NCI-H1417 treated with DMSO at 0.1 percent for 48 hours (cell line): ENCODE results near the gene L1TD1.
"Not testable (repeated sequence)": the region's sequence is repeated elsewhere in the genome, so short reads cannot be mapped to it uniquely, and the experiment has no call there.

Source experiments
- DNase-seq: peaks from one replicate; lab custom pipeline; 2025; lab: John Stamatoyannopoulos, UW

The L1TD1 gene

DNA sequence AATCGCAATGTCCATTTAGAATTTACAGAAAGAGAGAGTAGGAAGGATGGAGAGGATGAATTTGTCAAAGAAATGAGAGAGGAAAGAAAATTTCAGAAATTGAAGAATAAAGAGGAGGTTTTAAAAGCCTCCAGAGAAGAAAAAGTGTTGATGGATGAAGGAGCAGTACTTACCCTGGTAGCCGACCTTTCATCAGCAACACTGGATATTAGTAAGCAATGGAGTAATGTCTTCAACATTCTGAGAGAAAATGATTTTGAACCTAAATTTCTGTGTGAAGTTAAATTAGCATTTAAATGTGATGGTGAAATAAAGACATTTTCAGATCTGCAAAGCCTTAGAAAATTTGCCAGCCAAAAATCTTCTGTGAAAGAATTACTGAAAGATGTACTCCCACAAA lies 12.5 kb downstream of the L1TD1 start:
- no peak for DNase-seq

DNA sequence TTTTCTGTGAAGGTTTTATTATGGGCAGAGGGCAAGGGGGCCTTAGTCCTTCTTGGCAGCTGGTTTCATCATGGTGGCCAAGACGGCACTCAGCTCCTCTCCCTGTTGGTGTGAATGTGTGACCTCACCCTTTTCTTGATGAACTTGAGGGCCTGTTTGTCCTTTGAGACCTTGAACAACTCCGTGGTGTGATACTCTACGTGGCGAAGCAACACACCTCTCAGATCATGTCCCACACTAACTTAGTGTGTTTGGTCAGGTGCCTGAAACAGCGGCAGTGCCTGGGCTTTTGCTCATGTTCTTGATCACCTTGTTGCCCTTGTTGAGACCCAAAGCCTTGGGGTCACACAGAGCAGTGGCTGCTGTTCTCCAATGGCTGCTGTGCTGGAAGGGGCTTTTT lies 13.4 kb downstream of the L1TD1 start:
- DNase-seq, result no peak

DNA sequence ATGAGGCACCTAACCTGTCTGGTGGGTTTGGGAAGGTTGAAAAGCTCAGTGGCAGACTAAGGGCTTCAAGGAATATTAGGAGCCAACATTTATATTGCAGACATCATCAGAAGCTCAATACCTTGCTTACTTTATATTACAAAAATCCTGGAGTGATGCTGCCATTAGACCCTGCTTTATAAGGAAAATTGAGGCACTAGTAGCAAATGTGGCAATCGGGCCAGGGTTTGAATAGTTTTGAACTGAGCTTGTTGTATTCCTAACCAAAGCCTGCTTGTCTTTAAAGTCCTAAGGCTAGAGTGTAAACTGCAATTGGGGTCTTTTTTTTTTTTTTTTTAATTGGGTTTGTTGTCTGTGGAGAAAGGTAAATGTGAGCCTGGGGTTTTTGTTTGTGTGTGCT lies 14.3 kb downstream of the L1TD1 start:
- no peak for DNase-seq

DNA sequence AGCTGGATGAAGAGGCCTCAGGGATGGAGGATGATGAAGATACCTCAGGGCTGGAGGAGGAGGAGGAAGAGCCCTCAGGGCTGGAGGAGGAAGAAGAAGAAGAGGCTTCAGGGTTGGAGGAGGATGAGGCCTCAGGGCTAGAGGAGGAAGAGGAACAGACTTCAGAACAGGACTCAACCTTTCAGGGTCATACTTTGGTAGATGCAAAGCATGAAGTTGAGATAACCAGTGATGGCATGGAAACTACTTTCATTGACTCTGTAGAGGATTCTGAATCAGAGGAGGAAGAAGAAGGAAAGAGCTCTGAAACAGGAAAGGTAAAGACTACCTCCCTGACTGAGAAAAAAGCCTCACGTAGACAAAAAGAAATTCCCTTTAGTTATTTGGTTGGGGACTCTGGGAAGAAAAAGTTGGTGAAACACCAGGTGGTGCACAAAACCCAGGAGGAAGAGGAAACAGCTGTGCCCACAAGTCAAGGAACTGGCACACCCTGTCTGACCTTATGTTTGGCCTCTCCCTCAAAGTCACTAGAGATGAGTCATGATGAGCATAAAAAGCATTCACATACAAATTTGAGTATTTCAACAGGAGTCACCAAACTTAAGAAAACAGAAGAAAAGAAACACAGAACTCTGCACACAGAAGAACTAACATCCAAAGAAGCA lies 15.4 kb downstream of the L1TD1 start:
- no peak for DNase-seq

DNA sequence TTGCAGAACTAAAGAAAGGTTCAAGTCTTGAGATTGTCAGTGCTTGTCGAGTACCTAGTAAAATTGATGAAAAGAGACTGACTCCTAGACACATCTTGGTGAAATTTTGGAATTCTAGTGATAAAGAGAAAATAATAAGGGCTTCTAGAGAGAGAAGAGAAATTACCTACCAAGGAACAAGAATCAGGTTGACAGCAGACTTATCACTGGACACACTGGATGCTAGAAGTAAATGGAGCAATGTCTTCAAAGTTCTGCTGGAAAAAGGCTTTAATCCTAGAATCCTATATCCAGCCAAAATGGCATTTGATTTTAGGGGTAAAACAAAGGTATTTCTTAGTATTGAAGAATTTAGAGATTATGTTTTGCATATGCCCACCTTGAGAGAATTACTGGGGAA lies 16.3 kb downstream of the L1TD1 start:
- DNase-seq, result no peak

DNA sequence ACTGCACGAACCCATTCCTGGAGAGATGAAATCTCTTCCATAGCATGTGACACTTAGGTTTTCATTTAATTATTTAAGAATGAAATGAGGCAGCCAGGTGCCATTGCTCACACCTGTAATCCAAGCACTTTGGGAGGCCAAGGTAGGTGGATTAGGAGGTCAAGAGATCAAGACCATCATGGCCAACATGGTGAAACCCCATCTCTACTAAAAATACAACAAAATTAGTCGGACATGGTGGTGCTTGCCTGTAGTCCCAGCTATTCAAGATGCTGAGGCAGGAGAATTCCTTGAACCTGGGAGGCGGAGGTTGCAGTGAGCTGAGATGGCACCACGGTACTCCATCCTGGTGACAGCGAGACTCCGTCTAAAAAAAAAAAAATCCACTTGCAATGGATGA lies 17.8 kb downstream of the L1TD1 start:
- no peak for DNase-seq

DNA sequence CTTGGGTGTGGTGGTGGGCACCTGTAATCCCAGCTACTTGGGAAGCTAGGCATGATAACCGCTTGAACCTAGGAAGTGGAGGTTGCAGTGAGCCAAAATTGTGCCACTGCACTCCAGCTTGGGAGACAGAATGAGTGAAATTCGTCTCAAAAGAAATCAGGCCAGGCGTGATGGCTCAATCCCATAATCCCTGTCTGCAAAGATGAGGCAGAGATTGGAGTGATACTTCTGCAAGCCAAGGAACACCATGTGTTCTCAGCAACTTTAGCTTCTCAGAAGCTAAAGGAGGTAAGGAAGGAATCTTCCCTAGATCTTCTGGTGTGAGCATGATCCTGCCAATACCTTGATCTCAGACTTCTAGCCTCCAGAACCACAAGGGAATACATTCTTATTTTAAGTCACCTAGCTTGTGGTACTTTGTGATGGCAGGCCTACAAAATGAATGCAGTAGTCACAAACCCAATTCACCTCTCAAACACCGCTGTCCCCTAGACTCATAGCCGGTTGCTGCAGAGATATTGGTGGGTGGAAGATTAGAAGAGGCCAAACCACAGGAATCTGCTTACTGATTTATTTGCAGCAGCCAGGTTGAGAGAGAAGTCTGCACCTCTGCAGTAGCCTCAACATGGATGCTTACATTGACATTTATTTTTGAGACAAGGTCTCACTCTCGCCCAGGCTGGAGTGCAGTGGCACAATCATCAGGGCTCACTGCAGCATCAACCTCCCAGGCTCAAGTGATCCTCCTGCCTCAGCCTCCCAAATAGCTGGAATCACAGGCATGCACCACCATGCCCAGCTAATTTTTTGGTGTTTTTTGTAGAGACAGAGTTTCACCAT lies 18.6 kb downstream of the L1TD1 start:
- DNase-seq, result no peak

DNA sequence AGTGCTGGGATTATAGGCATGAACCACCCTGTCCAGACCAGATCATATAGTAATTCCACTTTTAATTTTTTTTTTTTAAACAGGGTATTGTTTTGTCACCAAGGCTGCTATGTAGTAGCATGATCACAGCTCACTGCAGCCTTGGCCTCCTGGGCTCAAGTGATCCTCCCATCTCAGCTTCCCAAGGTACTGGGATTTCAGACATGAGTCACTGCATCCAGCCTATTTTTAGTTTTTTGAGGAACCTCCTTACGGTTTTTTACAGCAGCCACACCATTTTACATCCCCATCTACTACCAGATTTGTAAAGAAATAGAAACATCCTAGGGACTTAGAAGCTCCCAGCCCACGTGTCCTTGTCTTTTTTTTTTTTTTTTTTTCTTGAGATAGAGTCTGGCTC lies 24.0 kb downstream of the L1TD1 start:
- no peak for DNase-seq

DNA sequence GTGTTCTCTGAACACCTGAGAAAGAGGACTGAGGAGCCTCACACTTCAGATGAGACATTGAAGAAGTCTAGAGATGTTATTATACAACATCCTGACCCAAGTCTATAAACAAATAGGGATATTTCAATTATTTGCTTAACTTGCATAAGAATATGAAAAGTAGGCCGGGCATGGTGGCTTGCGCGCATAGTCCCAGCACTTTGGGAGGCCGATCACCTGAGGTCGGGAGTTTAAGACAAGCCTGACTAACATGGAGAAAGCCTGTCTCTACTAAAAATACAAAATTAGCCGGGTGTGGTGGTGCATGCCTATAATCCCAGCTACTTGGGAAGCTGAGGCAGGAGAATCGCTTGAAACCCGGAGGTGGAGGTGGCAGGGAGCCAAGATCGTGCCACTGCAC lies 25.8 kb downstream of the L1TD1 start:
- DNase-seq, result not testable (repeated sequence)

DNA sequence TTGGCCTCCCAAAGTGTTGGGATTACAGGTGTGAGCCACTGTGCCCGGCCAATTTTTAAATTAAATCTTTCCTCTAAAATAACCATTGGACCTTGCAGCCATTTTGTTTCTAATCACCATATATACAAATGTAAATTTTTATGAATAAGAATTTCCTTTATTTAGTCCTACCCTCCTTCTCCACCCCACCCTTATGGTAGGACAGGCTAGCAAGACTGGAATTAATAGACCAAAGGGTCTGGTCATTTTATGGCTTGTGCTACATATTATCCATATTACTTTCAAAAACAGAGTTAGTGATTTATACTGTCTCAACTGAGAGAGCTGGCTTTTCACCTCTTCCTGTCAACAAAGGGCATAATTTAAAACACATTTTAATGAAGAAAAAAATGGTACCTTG lies 26.5 kb downstream of the L1TD1 start:
- DNase-seq, result no peak

DNA sequence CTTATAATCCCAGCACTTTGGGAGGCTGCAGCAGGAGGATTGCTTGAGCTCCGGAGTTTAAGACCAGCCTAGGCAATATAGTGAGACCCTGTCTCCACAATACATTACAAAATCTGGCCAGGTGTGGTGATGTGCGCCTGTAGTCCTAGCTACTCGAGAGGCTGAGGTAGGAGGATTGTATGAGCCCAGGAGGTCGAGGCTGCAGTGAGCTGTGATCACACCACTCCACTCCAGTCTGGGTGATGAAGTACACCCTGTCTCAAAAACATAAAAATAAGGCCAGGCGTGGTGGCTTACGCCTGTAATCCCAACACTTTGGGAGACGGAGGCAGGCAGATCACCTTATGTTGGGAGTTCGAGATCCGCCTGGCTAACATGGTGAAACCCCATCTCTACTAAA lies 27.7 kb downstream of the L1TD1 start:
- no peak for DNase-seq

DNA sequence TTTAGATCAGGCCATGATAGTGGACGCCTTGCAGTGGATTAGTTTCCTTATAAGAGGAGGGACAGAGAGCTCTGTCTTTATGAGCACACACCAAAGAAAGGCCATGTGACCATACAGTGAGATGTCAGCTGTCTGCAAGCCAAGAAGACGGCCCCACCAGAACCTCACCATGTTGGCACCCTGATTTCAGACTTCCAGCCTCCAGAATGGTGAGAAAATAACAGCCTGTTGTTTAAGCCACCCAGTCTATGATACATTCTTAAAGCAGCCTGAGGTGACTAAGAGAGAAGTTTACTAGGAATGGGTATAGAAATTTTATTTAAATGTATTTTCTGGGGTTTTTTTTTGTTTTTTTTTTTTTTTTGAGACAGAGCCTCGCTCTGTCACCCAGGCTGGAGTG lies 29.5 kb downstream of the L1TD1 start:
- no peak for DNase-seq

DNA sequence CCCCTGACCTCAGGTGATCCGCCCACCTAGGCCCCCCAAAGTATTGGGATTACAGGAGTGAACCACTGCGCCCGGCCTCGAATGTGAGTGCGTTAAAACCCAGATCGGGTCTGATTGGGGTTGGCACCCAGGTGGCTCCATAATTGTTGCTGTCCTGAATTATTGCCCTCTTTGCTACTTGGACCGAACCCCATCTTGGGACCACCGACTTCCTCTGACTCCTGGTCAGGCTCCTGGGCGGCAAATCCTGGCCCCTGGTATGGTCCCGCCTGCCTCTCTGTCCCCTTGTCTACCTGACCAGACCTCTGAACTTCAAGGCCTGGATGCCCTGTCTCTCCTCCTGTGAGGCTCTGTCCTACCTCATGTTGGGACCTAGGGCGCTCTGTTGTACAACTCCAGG lies 32.8 kb downstream of the L1TD1 start:
- DNase-seq, result no peak

DNA sequence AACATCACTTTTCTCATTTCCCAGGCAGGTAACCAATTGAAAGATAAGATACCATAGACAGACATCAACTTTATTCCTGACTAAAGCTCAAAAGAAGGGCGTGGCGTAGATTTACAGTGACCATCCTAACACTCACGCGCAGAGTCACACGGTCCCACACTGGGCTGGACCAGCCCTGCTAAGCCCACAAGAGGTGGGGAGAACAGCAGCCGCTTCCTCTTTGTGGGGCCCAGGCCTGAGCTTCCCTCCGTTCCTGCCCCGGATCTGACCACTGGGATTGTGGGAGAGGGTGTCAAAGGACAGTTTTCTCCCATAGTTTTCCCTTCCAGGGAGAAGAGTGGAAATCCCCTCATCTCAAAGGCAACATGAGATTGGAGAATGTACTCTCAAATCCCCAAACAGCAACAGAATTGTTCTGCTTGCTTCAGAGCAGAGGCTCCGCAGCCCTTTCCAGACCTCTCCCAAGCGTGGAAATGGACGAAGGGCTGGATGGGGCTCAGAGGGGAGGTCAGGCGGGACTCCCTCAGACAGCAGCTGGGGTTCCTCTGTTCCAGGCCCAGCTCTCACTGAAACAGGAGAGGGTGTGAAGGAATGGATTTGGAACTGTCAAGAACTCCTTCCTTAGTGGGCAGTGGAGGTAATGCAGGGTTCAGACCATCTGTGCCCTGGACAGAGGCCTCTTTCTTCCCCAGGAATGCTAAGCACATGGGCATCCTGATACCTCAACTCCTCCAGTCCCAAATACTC lies 33.7 kb downstream of the L1TD1 start:
- no peak for DNase-seq

DNA sequence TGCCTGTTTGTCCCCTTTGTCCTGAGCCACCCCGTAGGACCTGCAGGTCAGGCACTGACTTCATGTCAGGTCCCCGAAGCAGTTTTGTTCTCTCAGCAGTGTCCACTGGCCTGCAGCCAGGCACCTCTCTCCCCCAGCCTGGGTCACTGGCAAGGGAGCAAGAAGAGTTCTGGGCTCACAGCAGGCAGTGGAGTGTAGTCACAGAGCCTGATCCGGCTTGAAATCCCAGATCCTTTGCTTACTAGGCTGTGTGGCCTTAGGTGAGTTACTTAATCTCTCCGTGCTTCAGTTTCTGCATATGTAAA lies 34.2 kb downstream of the L1TD1 start:
- no peak for DNase-seq

DNA sequence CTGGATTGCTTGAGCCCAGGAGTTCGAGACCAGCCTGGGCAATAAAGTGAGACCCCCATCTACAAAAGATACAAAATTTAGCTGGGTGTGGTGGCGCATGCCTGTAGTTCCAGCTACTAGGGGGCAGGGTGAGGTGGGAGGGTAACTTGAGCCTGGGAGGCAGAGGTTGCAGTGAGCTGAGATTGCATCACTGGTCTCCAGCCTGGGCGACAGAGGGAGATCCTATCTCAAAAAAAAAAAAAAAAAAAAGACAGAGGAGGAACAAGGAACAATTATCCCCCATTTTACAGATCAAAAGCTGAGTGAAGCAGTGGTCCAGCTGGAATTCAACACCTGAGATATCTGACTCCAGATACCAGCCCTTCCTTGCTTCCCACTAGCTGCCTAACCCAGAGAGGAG lies 34.8 kb downstream of the L1TD1 start:
- DNase-seq, result no peak

DNA sequence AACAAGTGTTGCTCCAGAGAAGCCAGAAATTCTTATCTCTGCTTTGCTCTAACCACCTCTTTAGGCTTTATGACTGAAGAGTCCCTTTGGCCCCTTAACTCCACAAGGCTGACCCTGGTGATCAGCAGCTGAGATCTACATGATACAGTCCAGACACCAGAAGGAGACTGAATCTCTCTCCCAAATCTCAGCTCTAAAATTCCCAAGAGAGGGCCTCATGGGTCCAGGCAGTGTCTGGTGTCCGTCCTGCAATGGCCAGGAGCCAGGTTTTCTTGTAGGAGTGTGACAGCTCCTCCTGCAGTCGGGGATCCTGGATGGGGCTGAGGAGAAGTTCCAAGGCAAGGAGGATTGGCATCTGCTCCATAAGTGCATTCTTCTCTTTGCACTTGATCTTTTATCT lies 35.3 kb downstream of the L1TD1 start:
- DNase-seq, result no peak

DNA sequence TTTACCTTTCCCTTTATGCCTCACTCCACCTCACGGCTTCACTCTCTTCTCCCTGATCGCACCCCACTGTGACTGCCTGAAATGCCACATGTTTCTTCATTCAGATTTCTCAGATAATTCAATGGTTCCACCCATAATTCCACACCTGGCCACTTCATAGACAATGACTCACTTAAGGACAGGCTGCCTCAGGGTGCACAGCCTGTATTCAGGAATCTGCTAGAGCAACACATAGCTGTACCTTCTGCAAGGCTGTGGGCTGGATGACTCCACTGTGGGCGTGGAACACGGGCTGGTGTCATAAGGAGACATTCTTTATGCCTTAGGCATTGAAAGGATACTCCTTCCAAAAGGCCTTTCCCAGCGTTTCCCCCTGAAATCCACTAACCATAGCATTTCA lies 36.1 kb downstream of the L1TD1 start:
- DNase-seq, result no peak

DNA sequence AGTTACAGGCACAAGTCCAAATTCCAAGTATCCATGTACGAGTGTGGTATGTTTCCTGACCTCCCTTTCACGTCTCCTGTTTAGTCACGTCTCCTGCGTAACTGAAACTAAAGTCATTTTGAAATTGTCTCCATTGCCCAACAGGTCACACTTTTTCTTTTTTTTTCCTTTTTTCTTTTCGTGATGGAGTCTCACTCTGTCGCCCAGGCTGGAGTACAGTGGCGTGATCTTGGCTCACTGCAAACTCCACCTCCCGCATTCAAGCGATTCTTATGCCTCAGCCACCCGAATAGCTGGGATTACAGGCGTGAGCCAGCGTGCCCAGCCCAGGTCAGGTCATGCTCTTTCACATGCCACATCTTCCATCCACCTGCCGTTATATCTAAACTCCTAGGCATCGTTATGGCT lies 38.2 kb downstream of the L1TD1 start:
- DNase-seq, result no peak

DNA sequence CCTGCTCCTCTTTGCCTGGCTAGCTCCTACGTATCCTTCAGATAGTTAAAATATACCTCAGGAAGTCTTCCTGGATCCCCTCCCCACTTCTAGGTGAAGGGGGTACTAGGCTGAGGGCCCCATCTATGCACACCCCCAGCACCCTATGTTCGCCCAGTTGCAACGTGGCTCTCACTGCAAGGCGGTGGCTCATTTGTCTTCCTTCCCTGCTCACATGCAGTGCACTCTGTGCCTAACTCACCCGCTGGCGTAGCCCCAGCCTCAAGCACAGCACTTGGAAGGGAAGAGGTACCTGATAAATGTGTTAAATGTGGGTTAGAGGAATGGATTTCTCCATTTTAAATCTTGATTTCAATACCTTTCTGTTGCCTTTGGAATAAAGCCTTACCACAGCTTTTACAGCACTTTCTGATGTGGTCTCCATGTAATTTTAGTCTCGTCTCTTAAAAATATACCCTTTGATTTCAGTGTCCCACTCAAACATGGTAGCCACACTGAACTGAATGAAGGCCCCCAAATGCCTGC lies 39.3 kb downstream of the L1TD1 start:
- DNase-seq, result no peak

DNA sequence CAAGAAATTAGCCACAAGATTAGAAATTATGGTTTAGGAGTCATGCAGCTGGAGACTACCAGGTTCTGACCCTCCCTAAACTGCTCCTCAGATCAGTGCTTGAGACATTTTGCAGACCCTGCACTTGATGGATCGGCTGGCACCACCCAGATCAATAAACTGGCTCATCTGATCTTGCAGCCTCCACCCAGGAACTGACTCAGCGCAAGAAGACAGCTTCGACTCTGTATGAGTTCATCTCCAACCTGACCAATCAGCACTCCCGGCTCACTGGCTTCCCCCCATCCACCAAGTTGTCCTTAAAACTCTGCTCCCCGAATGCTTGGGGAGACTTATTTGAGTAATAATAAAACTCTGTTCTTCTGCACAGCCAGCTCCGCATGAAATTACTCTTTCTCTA lies 40.0 kb downstream of the L1TD1 start:
- DNase-seq, result no peak

DNA sequence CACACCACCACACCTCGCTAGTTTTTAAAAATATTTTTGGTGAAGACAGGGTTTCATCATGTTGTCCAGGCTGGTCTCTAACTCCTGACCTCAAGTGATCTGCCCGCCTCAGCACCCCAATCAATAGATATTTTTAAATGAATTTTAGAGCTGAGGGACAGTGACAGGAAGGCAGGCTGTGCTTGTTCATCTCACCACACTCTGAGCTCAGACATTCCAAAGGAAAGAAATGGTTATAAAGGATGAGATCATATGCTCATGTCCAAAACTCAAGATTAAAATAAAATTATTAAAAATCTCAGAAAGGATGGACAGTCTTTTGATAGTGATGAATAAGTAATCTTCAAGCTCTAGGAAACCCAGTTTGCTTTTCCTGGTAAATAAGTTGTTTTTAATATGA lies 40.9 kb downstream of the L1TD1 start:
- no peak for DNase-seq

DNA sequence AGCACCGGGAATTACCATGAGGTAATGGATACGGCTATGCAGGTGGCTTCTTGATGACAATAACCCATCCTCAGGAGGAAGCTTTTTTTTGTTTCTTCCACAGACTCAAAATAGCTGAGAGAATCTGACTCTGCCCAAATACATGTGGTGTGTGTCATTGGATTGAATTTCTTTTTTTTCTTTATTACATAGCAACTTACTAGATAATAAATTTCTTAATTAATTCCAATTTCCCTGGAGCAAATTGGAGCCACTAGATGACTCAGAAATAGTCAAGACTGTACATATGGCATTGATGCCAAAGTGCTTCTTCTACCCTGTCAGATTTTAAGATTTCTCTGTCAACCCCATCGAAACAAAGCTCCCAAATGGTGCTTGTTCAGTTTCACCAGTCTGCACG lies 42.7 kb downstream of the L1TD1 start:
- DNase-seq, result no peak
